ENCODE results near the gene TTC7B. TPM values are rescaled to one million over a fixed set of nuclear protein-coding genes. Genes with fewer than 3 reads are reported as not detected.

The TTC7B gene
- total RNA-seq, 1 experiment from 2014 or later: 21.3 TPM

DNA sequence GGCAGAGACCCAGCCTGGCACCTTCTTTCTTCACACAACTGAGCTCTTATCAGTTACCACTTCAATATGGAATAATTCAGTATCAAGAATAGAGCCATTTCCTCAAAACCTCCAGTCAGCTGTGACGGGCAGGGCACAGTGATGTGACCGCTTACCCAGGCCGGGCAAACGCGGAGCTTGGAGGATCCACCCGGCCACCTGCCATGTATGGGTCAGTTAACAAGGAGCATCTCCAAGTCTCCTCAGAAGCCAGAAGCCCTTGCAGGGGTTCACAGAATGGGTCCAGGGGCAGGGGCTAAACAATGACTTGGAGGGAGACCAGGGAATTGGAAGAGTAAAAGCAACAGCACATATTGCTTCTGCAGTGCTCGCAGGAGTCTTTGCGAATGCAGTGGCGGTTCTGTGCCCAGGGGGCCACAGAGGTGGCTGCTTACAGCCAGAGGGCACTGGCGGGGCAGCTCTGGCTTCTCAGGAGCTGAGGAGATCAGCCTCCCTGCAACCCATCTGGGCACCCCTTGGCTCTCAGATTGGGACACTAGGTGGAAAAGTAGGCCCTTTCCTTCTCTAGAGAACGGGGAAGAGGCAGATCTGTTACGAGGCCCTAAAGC lies 257.1 kb downstream of the TTC7B start:
- DNase-seq (ENCODE audit: low read depth): no peak

DNA sequence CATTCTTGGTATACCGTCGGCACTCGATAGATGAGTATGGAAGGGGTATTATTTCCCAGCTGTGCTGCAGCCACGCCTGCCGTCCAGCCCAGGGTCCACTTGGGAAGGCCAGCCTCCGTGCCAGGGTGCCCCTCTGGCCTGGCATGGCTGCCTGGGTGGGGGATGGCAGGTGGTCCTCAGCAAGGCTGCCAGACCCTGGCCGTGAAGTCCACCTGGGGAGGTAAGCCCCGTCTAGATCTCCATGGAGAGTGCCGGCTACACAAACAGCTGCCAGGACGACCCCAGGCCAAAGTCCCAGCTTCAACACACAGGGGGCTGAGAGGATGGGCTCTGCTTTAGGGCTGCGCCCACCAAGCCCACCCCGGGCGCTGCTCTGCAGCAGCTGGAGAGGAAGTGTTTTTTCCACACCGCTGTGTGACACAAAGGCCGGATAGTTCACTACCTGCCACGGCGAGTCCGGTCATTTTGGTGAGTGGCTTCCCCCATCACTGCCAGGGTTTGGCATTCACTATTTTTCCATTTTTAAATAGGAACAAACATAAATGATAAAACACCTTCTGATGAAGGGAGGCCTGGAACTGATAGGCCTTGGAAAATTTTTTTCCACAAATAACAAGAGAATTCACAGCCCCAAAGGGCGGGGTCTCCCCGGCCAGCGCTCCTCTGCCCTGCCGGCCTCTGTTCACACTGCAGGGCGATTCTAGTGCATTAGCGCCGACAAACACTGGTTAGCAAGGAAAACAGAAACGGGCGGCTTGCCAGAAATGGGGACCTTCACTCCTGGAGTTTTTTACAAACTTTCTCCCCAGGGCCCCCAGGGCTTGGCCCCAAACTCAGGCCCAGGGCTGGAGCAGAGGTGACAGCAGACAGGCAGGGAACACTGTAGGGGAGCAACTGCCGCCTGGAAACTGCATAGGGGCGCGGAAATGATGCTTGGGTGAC lies 257.9 kb downstream of the TTC7B start:
- DNase-seq (ENCODE audit: low read depth): no peak

DNA sequence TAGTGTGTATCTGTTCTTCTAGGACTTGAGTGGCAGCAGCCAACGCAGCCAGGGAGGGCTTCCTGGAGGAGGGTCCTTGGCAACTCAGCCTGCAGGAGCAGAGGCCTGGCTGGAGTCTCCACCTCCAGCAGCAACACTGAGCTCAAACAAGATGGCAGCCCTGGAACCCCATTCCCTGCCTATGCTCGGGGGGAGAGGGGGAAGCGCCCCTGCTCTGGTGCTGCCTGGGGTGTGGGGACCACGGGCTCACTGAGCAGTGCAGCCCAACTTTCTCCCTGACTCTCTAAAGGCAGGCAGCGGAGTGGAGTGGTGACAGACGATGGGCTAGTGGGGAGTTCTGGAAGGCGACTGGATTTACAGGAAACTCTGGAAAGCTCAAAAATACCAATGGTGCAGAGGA lies 258.7 kb downstream of the TTC7B start:
- no peak for DNase-seq (ENCODE audit: low read depth)

DNA sequence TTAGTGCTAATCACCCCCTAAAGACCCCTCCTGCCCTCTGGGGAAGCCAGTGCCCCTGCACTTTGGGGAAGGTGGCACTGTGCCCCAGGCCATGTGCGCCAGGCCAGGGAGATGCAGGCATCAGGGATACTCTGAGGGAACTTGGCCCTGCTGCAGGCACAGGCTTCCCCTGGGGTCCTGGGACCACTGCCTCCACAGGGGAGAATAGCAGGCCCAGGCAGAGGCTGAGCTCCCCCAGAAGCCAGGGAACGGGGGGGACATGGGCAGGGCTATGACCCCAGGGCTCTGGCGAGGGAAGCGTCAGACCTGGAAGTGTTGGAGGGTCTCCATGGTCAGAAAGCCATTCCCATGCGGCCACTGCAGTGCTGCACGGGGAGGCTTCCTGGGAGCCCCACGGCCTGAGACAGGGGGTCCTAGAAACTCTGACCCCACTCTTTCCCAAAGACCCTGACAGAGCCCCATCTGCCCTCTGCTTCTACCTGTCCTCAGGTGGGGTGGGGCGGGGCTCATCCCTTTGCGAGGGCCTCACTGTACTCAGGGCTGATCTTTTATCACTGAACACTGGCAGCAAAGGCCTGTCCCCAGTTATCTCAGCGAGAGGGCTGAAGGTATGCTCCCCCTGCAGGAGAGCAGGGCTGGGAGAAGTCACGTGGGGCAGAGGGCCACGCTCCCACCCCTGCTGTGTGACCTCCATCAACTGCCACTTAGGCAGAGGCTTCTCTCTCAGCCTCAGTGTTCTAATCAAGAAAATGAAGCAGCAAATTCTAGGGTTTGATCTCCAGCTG lies 259.4 kb downstream of the TTC7B start:
- DNase-seq (ENCODE audit: low read depth): no peak

DNA sequence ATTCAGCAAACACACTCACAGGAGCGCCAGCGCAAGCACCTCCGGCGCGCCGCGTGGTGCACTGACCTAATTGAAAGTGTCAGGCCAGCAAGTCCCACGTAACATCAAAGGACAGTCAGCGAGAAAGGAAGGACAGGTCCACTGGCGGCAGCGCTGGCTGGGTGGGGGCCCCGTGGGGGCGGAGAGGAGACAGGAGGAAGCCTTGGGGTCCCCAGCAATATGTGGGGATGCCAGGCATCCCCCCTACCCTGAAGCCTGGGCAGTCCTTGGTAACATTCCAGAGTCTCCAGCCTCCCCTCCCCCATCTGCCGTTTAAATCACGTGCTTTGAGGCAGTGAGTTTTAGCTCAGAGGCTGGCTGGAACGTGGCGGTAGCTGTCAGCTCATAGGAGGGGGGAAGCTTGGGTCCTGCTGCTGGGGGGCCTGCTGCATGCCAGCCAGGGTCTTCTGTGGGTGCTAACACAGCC lies 260.2 kb downstream of the TTC7B start:
- no peak for DNase-seq (ENCODE audit: low read depth)

DNA sequence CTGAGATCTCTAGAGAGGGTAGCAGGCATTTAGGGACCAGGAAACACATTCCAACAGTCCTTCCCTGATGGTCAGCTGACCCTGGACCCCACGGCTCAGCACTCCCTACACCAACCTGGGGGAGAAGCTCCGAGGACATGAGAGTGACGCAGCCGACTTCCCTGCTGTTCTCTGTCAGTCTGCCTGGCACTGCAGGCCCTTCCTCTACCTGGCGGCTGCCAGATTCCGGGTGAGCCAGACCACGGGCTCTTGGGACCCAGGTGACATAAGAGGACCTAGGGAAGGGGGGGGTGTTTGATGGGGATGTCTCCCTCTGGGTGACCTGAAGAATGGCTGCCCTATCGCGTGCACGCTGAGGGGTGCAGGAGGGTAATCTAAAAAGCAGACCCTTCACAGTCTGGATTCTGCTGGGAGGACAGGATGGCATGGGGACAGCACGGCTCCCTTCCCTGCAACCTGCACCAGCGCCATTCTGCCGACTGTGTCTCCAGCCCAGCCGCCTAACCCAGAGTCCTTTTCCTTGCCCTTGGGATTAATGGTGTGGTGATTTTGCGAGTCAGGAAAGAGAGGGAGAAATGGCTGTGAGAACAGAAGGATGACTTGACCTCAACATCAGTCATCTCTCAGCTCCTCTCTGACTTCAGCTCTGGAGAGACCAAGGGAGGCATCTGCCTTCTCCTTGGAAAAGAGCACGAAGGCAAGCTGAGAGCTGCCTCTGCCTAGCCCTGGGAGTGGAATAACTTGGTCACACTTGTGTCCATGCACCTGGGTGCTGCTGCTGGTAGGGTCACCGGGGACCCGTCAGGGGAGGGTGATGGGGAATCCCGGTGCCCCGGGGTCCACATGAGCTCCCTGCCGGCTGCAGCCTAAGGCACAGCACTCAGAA lies 260.9 kb downstream of the TTC7B start:
- DNase-seq (ENCODE audit: low read depth): no peak

DNA sequence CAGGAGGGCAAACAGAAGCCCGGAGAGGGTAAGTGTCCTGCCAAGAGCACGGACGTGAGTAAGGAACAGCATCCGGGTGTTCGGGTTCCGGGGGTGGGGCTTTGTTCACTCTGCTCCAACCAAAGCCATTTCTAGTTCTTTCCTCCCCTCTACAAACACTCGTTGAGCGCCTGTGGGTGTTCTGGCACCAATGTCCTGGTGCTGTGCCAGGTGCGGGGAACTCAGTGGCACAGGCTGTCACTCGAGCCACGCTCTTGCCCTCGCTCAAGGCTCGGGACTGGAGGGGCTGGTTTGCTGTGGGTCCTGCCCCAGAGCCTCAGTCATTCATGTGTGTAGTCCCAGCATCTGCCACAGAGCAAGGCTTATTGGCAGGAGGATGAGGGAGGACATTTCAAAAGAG lies 261.9 kb downstream of the TTC7B start:
- no peak for DNase-seq (ENCODE audit: low read depth)

DNA sequence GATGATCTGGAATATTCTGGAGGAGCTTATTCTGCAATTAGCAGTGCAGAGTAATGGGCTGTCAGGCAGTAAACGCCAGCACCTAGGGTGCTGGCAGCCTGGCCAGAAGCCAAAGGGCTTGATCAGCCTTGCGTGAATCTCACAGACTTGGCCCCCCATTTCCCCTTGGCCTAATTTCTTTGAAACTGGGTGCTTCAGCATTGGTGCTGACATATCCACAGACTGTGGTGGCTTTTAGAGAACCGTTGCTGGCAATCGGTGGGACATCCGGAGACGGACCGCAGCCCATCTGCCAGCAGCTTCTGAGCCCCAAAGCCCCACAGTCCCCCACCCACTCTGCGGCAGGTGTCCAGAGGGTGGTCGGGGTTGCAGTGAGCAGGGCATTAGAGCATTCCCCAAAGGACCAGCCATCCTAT lies 262.3 kb downstream of the TTC7B start:
- DNase-seq (ENCODE audit: low read depth): no peak

DNA sequence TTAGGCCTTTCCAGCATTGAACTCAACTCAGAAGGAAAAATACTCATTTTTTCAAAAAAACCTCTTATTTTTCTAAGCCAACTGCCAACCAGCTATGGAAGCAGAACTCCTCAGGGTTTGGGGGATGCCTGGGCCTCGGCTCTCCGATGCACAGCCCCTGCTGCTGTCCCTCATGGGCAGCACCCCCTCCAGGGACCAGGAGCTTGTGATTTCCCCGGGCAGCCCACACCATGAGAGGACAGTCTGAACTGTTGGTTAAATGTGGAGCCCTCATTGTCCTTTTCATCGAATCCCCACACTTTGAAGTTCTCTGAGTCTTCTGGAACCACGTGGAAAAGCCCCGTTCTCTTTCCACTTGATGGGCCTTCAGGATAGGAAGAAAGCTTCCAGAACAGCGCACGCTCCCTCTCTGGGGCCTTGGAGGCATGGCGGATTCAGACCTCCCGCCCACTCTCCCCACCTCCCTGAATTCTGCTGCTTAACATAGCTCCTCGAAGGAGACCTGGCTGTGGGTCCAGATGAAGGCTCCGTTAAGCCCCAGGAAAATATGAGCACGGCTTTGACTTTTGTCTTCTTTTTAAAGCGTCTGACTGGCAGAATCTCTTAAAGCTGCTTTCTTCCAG lies 262.8 kb downstream of the TTC7B start:
- DNase-seq (ENCODE audit: low read depth): no peak

DNA sequence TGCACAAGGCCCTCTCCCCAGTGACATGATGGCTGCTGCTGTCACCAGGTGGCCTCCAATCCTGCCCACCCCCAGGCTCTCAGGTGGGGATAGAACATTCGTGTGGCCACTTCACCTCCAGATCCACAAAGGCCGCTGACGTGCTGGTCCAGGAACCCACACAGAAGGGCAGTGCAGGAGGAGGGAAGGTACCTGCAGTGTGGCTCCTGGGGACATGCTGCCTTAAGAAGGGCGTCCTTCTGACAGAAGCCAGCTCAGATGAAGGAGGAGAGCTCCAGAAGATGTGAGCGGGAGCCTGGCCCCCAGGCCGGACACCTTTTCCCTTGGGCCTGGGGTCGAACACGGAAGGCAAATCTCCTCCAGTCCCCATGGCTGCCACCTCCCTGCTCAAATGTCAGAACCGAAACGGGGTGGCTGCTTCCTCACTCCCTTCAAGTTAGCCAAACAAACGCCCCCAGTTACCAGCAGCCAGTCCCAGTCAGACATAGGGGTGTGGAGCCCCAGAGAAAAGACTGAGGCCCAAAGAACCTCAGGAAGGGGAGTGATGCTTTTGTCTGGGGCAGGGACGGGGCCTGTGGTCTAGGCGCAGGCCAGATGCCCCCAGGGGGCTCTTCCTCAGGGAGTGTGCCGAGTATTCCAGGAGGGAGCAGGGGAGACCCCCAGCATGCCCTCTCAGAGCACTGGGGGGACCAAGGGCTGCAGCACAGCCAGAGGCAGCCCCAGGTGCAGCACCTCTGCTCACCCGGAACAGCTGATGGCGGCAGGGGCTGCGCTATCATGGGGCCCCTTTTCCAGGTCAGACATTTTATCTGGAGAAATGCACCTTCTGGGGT lies 263.5 kb downstream of the TTC7B start:
- no peak for DNase-seq (ENCODE audit: low read depth)

DNA sequence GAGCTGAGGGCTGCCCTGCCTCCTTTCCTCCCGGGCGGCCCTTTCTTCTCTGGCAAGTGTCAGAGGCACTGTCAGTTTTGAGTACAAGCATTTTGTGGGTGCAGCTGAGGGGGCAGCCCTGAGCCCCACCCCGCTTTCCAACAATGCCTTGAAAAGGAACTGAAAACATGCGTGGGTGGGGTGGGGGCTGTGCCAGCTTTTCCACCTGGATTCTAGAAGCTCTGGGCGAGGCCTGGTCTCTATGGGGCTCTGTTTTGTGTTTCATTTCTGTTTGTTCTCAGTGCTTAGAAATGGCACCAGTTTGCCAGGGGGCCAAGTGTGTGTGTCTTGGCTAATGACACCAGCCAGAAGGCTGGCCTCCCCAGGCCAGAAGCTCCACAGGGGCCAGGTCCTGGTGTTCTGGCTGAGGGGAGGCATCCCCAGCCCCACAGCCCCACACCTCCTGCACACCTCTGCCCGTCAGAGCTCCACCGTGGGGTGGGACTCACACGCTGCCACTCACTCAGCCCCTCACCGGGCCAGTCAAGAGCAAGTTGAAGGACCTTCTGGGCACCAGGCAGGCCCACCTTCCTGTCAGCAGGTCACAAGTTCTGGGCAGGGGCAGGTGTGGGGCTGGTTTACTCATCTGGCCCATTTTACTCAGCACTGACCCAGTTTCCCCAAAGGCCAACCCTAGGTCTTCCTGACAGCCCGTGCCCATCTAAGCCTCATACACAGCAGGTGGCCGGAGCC lies 264.3 kb downstream of the TTC7B start:
- DNase-seq (ENCODE audit: low read depth): no peak

DNA sequence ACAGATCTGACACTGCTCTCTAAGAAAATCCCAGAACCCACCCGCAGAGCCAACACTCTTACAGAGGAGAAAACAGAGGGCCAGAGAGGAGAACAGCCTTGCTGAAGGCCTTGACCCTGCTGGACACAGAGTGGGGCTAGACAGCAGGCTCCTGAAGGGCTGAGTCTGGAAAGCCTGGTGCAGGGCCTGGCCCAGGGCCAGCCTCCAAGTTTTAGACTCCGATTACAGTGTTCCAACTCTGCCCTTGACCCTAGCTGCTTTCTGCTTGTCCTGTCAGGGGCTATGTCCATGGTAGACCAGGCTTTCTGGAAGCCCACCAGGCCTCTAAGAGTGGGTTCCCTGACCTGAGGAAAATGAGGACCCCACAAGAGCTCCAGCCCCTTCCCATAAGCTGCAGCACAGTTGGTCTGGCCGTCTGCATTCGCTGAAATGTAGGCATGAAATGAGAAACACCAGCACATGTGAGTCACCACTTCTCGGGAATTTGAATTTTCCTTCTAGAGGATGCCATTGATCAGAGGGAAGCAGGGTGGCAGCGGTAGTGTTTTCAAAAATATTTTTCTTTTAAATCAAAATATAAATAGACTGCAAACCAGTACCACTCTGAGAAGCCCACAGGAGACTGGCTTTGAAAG lies 265.0 kb downstream of the TTC7B start:
- no peak for DNase-seq (ENCODE audit: low read depth)

DNA sequence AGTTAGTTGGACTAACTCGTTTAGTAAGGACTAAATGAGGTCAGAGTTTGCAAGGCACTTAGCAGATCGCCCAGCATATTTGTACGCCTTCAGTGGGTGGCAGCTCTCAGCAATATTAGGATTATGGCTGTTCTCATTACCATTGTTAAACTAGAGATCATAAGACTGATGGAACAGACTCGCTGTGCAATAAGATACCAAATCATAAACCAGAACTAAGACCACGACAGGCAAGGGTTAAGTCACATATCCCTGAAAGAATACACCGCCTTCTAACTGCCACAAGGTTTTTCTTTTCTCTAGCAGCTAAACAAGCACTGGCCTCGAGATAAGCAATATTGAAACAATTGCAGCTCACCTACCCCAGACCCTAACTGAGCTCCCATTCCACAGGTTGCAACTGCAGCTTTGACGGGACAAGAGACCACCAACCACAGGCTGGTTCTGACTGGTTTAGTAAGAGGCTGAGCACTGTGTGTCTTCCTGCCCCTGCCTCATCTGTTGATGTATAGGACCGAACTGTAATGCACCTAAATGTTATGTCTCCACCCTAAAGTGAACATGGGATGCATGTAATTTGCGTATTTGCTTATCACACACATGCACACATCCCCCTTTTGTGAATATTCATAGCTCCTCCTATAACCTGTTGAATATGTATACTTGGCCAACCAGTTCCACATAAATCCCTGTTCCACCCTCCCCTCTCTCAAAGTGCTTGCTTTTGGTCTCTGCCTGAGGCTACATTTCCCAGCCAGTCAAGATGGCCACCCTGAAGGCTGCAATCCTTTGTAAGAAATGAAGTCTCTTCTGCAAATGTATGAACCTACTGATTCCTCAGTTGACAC lies 266.2 kb downstream of the TTC7B start:
- no peak for DNase-seq (ENCODE audit: low read depth)

DNA sequence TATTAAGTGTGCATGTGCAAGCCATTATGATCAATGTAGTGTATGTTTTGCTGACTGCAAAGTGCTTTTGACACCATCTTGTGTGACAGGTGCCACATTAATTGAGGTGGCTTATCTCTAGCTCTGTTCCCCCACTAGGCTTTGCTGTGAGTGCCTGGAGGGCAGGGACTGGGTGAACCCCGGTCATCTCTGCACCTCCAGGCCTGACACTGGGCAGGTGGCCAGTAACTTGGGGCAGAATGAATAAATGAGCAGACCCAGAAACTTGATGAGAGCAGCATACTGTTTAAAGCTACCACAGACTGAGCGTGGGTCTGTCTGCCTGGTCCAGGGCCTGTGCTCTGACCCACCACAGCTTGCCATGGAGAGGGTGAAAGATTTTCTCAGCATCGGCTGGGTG lies 267.8 kb downstream of the TTC7B start:
- no peak for DNase-seq (ENCODE audit: low read depth)

DNA sequence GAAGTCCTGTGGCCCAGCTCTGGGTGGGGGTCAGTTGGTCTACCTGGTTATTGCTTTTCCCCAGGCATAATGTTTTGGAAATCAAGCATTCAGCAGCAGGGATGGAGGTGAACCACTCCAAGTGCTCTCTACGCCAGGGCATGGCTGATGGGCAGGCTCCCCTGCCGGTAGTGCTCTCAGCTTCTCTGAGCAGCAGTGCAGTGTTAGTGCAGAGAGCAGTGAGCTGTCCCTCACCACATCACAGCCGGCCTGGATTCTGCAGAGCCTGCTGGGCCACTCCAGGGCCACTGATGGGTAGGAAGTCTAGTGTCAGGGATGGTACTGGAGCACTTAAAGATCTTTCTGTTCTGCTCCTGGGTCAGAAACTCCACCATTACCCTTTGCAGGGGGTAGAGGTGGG lies 268.3 kb downstream of the TTC7B start:
- DNase-seq (ENCODE audit: low read depth): no peak

DNA sequence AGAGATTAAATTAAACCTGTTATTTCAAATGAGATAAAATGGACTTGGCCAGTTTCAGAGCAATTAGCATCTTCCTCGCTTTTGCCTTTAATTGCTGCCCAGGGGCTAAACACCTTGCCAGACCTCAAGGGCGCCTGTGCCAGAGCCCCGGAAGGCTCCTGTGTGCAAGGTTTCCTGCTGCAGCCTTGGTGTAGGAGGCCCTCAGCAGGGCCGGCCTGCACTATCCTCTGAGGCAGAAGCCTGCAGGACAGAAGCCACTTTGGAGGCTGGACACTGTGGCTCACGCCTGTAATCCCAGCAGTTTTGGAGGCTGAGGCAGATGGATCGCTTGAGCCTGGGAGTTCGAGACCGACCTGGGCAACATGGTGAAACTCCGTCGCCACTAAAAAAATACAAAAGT lies 269.0 kb downstream of the TTC7B start:
- no peak for DNase-seq (ENCODE audit: low read depth)

DNA sequence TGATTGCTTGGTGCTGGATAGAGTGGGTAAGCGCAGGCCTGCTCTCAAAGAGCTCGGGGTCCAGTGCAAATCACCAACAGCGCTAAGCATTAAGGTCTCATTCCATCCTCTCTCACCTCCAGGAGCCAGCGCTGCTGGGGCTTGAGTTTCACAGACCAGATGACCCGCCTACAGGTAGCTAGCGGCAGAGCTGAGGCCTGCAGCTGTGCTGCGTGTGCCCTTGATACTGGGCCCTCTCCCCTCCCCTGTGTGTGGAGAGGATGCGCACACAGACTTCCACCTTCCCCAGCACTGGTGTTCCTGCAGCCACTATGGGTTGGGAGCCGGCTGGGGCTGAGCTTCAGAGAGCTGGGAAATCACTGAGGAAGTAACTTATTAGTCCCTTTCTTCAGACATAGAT lies 269.5 kb downstream of the TTC7B start:
- no peak for DNase-seq (ENCODE audit: low read depth)
